CD4-positive, alpha-beta T cell treated with Interferon gamma for 1 hour (primary cell): ENCODE results near the gene GUK1.
"Not testable (repeated sequence)": the region's sequence is repeated elsewhere in the genome, so short reads cannot be mapped to it uniquely, and the experiment has no call there.

Source experiments
- DNase-seq: peaks from one replicate; pipeline ENCODE4 v3.0.0-alpha.2; 2020

The GUK1 gene

GRCh38 chr1:228178737-228179684 is 38.9 kb downstream of the GUK1 start:
- no peak for DNase-seq

- DNase-seq: no peak
Observed at GRCh38 chr1:228180271-228180958, 40.3 kb downstream of the GUK1 start.

- no peak for DNase-seq
Observed at GRCh38 chr1:228180959-228181644, 41.0 kb downstream of the GUK1 start.

GRCh38 chr1:228181645-228182034 is 41.6 kb downstream of the GUK1 start:
- no peak for DNase-seq

DNA sequence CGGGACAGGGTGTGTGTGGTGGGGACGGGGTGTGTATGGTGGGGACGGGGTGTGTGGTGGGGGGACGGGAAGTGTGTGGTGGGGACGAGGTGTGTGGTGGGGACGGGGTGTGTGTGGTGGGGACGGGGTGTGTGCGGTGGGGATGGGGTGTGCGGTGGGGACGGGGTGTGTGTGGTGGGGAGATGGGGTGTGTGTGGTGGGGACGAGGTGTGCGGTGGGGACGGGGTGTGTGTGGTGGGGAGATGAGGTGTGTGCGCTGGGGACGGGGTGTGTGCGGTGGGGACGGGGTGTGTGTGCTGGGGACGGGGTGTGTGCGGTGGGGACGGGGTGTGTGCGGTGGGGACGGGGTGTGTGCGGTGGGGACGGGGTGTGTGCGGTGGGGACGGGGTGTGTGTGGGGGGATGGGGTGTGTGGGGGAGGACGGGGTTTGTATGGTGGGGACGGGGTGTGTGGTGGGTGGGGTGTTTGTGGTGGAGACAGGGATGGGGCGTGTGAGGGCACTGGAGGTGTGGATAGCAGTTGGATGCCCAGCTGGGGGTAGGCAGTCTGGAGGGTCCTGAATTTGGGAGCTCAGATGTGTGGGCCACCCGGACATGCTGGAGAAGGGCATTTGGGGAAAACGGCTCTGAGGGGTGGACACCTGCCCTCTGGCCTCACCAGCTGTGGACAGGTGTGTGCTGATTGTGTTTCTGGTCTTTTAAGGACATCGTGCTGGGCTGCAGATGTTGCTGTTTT is 42.4 kb downstream of the GUK1 start:
- DNase-seq: no peak

GRCh38 chr1:228184152-228184551 is 44.1 kb downstream of the GUK1 start:
- no peak for DNase-seq

- DNase-seq: peak; percentile 50
Observed at GRCh38 chr1:228185641-228185965, 45.5 kb downstream of the GUK1 start.

GRCh38 chr1:228188249-228188648 is 48.2 kb downstream of the GUK1 start:
- not testable (repeated sequence) for DNase-seq

GRCh38 chr1:228190182-228190581 is 50.1 kb downstream of the GUK1 start:
- DNase-seq: no peak

DNA sequence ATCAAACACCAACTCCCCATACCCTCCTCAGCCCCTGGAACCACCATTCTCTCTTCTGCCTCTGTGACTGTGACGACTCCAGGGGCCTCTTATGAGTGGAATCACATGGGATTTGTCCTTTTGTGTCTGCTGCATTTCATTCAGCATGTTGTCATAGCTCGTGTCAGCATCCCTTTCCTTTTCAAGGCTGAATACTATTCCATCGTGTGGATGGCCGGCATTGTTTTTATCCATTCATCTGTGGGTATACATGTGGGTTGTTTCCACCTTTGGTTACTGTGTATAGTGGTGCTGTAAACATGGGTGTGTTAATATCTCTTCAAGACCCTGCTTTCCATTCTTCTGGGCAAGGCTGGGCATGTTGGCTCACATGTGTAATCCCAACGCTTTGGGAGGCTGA is 50.7 kb downstream of the GUK1 start:
- DNase-seq: no peak

DNA sequence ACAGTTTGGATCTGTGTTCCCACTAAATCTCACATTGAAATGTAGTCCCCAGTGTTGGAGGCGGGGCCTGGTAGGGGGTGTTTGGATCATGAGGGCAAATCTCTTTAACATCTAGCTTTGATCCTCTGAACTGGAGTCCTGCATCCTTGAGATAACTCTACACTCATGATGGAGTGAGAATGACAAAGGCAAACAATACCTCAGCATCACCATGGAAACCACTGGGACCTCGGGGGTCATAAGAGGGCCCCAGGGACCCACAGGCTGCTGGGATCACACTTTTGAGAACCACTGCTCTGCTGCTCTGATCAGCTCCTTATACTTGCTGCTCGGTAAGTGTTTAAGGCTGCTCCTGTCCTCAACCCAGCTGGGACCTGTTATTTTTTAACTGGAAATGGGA is 54.4 kb downstream of the GUK1 start:
- no peak for DNase-seq

DNA sequence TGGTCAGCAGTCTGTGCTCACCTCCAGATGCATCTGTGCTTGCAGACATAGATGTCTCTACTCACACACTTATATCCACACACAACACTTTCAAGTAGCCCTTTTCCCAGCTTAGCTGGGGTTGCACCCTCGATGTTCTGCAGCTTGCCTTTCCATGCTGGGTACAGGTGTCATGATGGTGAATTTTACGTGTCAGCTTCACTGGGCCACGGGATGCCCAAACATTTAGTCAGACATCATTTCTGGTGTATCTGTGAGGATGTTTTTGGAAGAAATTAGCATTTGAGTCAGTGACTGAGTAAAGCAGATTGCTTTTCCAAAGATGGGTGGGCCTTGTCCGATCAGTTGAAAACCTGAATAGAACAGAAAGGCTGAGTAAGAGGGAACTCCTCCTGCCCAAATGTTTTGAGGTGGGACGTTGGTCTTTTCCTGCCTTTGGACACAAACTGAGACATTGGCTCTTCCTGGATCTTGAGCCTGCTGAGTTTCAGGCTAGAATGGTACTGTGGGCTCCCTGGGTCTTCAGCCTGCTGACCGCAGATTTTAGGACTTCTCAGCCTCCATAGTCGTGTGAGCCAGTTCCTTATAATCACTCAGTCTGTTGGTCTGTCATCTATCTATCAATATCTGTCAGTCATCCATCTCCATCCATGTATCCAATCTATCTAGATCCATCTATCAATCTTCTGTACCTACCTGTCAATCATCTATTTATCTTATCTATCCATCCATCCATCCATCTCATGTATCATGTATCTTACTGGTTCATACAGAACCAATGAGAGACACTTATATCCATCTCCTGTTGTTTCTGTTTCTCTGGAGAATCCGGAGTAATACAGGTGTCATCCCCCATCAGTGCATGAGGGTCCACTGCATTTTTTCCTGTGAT is 55.1 kb downstream of the GUK1 start:
- DNase-seq: no peak

DNA sequence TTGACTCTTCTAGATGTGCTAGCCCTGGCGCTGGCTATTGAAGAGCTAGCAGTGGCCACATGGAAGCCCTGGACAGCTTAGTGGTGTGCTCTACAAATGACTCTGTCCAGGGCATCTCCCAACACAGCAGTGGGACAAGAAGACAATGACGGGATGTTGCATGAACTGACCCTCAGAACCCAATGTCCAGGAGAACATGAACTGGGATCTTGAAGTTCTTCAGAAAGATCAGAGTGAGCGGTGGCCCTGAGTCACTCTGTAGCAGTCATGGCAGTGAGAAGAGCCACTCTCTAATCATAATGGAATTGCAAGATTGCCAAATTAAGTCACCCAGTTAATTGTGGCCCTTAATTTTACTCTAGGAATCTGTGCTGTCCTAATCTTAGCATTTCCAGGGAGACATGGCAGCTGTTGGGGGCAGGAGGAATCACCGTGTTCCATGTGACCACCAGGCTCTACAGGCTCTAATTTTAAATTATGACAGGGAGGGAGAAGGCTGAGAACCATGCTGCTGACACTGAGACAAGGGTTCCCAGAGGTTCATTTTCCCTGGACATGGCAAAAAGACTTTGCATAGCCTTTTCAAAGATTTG is 57.6 kb downstream of the GUK1 start:
- DNase-seq: no peak
